ENCODE measurements around the gene MRPS34.

MRPS34 gene

DNA sequence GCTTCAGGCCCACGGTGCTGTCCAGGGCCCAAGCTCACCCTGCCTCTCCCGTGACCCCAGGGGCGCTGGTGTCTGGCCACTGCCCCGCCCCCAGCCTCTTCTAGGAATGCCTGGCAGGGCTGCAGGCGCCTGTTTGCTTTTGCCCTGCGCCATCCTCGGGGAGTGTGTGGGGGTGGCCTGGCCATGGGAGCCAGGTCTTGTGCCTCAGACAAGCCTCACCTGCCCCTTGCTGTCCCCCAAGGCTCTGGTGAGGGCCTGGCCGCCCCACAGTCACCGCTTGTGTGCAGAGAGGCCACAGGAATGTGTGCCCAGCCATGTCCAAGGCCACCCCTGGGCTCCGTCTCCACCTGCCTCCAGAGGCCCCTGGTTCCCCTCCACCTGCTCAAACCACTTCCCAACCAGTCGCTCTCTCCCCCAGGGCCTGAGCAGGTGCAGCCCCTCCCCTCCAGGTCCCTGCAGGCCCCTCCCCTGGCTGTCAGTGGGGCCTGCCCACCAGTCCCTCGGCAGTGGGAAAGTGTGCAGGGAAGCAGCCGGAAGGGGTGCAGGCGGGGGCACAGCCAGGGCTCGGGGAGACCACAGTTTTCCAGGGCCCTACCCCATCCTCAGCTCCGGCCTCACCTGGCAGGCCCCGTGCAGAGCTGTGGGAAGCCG is 21.4 kb upstream of the MRPS34 start:
- DNase-seq = no peak

DNA sequence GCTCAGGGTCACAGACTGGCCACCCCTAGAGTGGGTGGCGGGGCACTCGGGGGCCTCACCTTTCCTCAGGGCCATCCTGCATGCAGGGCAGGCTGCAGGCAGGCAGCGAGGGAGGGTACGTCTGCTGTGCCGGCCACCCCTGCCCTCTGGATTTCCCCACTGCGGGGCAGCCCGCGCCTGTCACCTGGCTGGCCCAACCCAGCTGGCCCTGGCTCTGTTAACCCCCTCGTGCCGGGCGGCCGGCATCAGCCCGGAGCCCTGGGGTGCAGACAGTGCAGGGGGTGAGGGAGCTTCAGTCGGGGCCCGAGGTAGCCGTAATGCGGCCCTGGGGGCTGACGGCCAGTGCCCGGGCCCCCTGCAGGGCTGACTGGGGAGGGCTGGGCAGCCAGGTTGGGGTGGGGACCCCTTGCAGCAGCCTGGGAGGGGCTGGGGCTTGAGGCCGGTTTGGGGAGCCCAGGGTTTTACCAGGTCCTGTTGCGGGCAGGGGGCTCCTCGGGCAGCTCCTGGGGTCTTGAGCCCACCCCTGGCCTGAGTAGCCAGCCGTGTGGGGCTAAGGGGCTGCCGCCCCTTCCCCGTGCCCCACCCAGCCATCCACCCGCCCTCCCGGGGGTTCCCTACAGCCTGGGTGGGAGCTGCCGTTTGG is 20.8 kb upstream of the MRPS34 start, which contains the start of gene IGFALS:
IGFALS (minus strand) TSS at position 128 of the 643 bp plus-strand sequence; CDS start at position 75, 53 bp downstream.
- no peak for DNase-seq

DNA sequence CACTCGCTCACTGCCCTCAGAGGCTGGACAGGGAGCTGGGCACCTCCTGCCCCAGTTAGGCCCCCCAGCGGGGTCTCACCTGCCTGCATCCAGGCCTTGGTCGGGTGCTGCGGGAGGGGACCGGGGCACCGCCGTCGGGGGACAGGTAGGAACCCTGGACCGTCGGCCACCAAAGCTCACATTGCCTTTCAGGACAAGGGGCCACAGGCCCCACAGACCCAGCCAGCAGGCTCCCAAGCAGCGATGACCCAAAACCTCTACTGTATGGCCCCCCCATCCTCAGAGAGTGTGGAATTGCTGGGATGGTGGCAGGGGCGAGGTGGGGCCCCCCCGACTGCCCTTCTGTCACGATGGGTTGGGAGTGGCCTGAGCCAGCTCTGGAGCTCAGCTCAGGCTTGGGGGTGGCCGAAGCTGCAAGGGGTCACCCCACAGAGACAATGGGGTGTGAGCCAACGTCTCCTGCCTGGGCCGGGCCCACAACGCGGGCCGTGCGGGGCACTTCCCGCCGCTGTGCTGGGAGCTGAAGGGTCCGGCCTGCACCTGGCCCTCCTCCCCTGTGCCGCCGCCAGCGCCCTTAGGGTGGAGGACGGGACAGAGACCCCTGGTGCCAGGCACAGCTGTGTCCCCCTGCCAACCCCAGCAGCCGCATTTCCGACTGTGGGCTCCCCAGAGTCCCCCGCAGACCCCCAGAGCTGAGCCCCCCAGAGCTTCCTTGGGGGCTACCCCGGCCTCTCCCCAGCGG is 20.1 kb upstream of the MRPS34 start:
- DNase-seq = no peak

DNA sequence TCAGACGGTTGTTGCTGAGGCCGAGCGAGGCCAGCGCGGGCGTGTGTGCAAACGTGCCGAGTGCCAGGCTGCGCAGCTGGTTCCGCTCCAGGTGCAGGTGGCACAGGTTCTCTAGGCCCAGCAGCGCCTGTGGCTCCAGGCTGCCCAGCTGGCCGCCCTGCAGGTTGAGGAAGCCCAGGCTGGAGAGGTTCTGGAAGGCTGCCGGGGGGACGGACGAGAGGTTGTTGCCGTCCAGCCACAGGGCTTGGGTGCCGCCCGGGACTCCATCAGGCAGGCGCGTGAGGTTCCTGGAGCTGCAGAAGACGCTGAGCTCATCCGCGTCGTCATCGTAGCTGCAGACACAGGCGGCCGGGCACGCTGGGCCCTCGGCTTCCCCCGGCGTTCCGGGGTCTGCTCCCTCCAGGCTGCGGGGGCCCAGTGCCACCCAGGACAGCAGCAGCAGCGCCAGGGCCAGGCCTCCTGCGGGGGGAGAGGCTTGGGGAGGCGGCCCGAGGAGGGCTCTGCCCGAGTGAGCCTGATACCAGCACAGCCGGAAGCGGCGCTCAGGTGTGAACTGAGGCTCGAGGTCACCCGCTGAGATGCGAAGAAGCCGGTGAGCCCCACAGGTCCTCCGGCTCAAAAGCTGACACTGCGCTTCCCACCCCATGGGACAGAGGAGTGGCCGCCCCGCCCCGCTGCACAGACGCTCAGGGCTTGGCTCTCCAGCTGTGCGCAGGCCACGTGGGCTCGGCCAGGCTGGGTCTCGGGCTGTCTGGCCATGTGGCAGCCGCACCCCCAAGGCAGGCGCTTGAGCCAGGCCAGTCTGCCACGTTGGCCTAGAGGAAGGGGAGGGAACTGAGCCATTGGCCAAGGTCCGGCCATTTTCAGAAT is 19.2 kb upstream of the MRPS34 start:
- DNase-seq = no peak

DNA sequence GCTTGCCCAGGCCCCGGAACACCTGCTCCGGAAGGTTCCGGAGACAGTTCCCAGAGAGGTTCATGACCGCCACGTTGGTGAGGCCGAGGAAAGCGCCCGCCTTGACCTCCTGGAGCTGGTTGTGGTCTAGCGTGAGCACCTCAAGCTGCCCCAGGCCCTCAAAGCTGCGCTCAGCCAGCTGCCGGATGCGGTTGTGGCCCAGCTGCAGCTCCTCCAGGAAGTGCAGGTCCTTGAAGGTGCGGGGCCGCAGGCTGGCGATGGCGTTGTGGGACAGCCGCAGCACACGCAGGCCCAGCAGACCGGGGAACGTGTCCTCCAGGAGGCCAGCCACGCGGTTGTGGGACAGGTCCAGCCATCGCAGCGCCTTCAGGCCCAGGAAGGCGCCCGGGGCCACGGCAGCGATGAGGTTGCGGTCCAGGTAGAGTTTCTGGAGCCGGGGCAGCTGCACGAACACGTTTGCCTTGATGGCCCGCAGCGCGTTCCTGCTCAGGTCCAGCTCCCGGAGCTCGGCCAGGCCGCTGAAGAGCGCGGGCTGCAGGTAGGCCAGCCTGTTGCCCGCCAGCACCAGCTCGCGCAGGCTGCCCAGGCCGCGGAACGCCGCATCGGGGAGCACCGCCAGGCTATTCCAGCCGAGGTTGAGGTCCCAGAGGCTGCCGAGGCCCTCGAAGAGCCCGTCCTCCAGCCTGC is 18.5 kb upstream of the MRPS34 start:
- DNase-seq = no peak

DNA sequence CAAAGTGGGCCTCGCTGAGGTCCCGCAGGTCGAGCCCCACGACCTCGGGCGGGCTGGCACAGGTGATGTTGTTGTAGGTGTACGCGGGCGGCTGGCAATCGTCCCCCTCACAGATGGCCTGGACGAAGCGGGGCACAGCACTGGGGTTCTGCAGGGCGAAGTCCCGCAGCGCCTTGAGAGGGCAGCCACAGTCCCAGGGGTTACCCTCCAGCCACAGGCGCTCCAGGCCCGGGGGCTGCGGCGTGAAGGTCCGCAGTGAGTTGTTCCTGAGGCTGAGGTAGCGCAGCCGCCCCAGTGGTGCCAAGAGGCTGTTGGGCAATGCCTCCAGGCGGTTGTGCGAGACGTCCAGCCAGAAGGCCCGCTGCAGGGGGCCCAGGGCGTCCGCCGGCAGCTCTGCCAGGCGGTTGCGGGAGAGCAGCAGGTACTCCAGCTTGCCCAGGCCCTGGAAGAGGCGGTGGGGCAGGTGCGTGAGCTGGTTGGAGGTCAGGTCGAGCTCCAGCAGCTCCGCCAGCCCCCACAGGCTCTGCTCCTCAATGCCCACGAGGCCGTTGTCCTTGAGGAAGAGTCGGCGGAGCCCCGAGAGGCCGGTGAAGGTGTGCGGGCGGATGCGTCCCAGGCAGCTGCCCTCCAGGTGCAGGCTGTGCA is 17.8 kb upstream of the MRPS34 start:
- no peak for DNase-seq

DNA sequence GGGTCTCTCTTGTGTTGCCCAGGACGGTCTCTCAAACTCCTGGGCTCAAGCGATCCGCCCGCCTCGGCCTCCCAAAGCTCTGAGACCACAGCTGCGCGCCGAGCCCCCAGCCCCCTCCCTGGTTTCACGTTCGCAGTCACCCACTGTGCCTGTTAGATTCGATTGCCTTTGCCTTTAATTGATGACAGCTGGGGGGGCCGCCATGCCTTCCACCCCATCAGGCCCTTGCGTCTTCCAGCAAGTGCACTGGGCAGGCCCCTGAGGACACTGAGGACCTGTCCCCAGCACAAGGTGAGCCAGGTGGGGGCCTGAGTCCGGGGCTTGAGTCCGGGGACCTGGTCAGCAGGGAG is 17.3 kb upstream of the MRPS34 start:
- DNase-seq = no peak

DNA sequence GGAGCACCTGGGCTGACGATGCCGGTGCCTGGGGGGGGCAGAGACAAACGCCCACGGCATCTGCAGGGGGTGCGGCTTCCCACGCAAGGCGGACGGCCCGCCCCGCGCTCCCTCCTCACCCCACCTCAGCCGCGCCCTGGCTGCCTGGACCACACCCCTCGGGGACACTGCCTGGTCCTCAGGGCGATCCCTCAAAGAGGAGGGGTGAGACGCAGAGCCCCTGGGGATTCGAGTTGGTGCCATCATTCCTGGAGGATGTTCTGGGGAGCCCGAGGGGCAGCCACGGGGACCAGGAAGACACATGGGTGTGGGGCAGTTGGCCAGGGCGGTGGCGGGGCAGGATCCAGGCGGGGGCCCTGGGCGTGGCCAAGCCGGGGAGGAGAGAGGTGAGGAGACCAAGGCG is 16.7 kb upstream of the MRPS34 start:
- no peak for DNase-seq

DNA sequence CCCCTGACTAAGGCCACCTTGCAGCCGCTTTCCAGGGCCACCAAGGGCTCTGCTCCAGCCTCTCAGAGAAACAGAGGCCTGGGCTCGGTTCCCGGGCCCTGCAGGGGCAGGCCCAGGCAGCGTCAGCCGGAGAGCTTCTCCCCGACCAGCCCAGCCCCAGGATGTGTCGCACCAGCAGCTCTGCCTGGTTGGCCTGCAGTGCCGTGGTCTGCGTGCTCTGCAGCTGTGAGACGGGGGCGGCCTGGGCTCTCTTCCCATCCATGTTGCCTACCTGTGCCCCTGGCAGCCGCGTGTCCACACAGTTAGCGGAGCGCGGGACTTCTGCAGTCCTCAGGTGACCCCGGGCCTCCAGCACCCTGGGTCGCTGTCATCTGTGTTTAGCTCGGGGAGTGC is 15.8 kb upstream of the MRPS34 start:
- DNase-seq = no peak

DNA sequence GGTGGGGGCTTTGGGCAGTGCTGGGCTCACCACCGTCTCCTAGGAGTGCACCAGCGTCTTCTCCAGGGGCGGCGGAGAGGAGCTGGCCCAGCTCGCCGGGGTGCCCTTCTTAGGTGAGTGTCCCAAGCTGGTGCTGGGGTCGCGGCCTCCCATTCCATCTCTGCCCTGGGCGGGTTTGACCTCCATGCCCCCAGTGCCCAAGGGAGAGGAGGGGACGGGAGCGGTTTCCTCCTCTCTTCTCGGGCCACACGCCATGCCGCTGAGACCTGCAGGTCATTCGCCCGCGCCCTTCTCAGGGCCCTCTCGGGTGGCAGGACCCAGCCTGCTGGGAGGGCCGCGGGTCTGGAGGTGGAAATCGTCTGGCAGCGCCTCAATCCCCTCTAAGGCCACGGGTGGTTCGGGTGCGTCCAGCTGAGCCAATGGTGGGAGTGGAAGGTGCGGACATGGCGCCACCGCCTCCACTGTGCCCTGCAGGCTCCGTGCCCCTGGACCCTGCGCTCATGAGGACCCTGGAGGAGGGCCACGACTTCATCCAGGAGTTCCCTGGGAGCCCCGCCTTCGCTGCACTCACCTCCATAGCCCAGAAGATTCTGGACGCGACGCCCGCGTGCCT is 15.3 kb upstream of the MRPS34 start:
- no peak for DNase-seq

DNA sequence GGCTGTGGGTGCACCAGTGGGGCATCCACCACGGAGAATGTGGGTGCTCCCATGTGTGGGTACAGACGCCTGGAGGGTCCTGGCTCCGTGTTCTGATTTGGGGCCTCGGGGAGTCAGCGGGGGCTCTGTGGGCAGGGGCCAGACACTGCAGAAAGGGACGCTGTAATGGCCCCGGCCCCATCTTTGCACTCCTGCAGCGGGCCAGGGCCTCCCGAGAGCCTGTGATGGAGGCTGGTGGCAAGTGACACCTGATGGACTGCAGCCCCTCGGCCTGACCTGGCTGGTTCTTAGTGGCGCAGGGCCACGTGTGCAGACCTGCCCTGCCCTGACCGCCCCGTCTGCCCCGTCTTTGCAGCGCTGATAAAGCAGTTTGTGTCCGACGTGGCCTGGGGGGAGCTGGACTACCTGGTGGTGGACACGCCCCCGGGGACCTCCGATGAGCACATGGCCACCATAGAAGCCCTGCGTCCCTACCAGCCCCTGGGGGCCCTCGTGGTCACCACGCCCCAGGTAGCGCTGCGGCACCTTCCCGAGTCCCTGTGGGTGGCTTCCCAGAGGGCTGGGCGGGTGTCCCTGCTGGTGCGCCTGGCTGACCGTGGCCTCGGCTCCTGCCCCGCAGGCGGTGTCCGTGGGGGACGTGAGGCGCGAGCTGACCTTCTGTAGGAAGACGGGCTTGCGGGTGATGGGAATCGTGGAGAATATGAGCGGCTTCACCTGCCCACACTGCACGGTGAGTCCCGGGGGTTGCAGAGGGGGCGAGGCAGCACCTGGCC is 14.6 kb upstream of the MRPS34 start:
- DNase-seq = no peak

DNA sequence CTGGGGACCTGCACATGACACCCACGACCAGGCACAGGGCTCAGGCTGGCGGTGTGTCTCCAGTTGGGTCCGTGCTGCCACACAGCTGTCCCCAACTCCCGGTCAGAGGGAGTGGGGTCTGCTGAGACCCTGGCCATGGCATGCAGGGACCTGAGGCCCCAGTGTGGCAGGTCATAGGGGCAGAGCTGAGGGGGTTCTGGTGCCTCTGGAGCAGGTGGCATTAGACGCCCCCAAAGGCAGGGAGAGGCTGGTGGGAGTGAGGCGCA is 14.1 kb upstream of the MRPS34 start:
- DNase-seq = no peak

DNA sequence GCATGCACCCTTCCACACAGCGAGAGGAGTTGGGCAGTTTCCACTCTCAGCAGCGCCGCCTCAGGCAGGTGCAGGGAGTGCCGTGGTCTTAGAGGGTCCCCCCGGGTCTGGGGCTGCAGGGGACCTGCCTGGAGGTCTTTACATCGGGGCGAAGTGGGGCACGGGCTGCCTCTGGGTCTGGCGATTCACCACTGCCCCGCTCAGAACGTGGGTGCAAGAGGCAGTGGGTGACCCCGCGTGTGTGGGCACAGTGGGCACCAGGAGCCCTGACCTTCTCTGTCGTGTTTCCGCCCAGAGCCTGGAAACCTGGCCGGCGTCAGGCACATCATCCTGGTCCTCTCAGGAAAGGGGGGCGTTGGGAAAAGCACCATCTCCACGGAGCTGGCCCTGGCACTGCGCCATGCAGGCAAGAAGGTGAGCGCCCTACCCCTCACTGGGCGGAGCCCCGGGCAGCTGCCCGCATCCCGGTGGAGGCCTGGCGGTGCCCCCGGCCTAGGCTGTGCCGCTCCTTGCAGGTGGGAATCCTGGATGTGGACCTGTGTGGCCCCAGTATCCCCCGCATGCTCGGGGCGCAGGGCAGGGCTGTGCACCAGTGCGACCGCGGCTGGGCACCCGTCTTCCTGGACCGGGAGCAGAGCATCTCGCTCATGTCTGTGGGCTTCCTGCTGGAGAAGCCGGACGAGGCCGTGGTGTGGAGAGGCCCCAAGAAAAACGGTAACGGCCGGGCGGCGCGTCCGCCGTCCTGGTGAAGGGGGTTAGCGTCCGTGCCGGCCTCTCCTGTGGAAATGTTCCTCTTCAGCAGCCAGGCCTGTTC is 13.5 kb upstream of the MRPS34 start:
- DNase-seq = no peak

DNA sequence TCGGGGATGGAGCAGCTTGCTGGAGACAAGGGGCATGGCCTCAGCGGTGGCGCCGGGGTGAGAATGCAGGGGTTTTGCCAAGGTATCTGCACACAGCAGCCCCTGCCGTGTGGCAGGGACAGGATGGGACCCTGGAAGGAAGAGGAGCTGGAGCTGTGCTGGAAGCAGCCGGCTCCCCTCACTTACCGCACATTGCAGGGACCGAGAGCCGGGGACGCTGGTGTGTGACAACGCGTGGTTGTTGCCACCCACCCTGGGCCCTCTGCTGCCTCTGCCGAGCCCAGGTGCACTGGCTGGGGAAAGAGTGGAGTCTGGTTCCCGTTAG is 12.9 kb upstream of the MRPS34 start:
- no peak for DNase-seq

DNA sequence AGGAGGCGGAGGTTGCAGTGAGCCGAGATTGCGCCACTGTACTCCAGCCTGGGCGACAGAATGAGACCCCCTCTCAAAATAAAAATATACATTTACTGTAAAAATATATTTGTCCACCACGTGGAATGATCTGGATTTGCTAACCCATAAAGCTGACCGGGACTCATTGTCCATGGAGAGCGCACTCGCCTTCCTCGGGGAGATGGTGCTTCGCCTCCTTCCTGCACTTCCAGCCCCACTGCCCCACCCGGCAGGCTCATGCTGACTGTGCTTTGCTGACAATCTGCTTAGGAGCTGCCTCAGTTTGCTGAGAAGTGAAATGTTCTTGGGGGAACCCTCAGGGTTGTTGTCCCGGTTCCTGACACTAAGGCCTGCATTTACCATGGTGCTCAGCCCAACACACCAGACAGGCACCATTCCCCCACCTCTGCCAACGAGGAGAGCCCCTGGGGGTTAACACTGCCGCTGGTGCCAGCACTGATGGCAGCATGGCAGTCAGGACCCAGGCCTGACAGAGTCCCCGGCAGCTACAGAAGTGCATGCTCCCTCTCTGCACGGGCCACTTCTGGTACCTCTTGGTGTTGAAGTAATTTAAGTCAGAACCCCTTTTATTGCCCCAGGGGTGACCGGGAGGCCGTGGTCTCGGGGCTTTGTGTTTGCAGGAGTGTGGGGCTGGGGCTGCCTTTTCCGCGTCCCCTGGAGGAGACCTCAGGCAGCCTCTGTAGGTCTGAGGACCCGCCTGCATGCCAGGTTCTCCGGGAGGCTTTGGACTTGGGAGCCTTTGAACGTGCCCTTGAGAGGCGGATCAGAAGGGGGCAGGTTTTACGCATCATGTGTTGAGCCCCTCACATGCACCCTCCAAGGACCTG is 12.3 kb upstream of the MRPS34 start:
- DNase-seq = no peak

DNA sequence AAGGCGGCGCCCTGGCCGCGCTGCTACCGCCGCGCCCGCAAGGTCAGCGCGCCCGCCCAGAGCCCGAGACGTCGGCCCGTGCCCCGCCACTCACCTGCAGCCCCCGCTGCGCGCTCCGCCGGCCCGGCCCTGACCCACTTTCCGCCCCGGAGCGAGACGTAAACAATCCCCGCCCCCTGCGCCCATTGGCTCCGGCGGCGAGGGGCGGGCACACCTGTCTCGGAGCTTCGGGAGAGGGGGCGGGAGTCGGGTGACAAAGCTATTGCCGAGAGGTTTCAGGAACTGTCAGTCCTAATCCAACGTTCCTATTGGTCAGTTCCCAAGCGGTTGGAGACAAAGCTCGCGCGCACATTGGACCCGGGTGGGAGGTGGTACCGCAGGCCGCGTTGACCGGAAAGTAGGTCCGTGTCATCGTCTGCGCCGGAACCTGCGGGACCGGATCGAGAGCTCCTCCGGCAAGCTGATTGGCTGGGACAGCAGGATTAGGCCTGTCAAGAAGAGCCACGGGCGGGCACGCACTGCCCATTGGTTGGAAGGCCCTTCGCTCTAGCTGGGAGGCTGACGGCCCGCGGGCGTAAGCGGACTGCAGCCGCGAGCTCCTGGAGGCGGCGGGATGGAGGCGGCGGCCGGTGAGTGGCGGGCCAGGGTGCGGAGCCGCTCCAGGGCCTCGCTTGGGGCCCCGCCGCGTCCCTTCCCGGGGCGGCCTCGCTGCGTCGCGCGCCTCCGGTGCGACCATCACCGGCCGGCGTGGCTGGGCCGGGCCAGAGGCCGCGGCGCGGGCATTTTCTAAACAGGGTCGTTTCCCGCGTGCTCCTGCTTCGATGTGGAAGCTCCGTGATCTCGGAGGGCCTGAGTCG is 9.7 kb upstream of the MRPS34 start, which contains the start of the genes NUBP2 and SPSB3:
NUBP2 (plus strand) TSS at position 553 of the 857 bp plus-strand sequence; CDS start at position 614, 61 bp downstream.
SPSB3 (minus strand) TSS at position 164 of the 857 bp plus-strand sequence. CDS start 1,088 bp downstream, outside the sequence.
- peak; percentile 98 for DNase-seq

DNA sequence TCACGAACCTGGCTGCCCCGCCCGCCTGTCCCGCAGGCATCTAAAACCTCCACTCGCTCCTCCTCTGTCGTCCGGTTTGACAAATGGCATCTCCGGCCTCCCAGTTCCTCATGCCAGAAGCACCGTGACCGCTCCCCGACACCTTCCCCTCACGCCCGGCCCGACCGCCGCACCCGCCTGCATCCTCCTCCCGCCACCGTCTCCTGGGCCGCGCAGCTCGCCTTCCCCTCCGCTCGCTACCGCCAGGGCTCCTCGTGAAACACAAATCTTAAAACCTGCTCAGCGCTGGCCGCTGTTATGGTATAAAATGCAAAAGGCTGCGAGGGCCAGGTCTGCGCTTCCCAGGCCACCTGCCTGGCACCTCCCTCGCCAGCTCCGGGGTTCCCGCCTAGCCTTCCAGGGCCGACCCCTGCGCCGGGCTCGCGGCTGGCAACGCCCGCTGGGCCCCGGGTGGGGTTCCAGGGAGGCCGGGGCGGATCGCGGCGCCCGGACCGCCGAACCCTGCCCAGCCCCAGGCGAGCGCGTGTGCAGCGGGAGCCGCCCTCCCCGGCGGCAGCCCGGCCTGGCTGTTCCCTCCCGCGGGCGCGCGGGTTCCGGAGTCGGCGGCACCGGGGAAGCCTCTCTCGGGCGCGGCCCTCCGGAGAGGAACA is 8.9 kb upstream of the MRPS34 start:
- no peak for DNase-seq

DNA sequence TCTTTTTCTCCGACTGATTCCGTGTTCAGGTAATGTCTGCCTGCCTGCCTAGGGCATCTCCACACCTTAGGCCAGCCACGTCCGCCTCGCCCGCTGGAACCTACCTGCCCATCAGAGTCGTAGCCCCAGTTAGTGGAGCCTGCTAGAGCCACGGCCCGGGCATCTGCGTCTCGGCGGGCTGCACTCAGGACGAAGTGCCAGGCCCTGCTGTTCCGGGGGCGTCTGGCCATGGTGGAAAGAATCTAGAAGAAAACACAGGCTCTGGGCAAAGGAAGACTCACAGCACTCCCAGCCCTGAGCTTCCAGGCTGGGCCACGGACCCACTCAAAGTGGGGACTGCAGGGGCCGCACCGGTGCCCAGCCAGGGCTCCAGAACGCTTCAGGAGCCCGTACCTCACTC is 8.3 kb upstream of the MRPS34 start:
- no peak for DNase-seq
